Measurements from ENCODE around the gene ERCC2.

ERCC2 gene

DNA sequence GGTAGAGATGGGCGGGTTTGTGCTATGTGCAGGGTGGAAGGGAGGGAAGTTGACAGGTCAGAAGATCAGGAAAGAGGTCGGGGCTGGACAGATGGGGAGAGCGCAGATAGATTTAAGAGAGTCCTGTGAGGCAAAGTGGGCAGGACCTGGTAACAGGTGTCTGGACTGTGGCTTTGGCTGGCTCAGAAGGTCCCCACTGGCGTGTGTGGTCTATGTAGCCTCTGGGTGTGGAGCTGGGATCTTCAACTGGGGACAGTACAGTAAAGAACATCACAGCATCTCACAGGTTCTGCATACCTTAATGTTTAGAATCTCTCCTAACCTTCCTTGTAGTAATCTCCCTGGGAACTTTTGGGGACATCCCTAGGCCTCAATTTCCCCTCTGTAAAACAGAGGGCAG is 65.4 kb downstream of the ERCC2 start:
- DNase-seq (ENCODE audit: low read depth in 1 of 2, low spot score in 1 of 2): no peak

GRCh38 chr19:45304141-45304926 is 66.0 kb downstream of the ERCC2 start:
- DNase-seq (ENCODE audit: low read depth in 1 of 2, low spot score in 1 of 2): no peak

- no peak for DNase-seq (ENCODE audit: low read depth in 1 of 2, low spot score in 1 of 2)
Observed at GRCh38 chr19:45303269-45304060, 66.9 kb downstream of the ERCC2 start.

DNA sequence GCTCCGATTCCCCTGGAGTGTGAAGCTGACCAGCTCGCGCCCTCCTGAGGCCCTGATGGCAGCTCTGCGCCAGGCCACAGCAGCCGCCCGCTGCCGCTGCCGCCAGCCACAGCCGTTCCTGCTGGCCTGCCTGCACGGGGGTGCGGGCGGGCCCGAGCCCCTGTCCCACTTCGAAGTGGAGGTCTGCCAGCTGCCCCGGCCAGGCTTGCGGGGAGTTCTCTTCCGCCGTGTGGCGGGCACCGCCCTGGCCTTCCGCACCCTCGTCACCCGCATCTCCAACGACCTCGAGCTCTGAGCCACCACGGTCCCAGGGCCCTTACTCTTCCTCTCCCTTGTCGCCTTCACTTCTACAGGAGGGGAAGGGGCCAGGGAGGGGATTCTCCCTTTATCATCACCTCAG is 68.0 kb downstream of the ERCC2 start:
- DNase-seq (ENCODE audit: low read depth in 1 of 2, low spot score in 1 of 2): no peak

Data from activated CD4-positive, alpha-beta T cell treated with anti-CD3 and anti-CD28 coated beads, Interleukin-2, amount 50 U/mL, for 24 hours (primary cell).